ENCODE measurements around the gene ATP1A2. TPM values are rescaled to one million over a fixed set of nuclear protein-coding genes. Genes with fewer than 3 reads are reported as not detected.

The ATP1A2 gene
- total and polyA plus RNA-seq, 10 of the 15 experiments (the other 5 are each of a cell fraction or from before 2014, with no cell fraction given): 0.15 TPM; not detected in 9

GRCh38 chr1:160131803-160132565 is 16.4 kb downstream of the ATP1A2 start (continued):
- TF ChIP-seq KAT2A (conservative IDR thresholded peaks at IDR 0.05; ENCODE audit: control insufficient read depth, low read depth, low read length) (no peak), ZNF384 (IDR thresholded peaks at IDR 0.05; ENCODE audit: borderline replicate concordance, low read depth, low read length) (no peak), RFX5 (IDR thresholded peaks at IDR 0.05; ENCODE audit: low read depth, low read length) (no peak), RCOR1 (conservative IDR thresholded peaks at IDR 0.05; ENCODE audit: low read depth, low read length) (no peak), FOXK2 (IDR thresholded peaks at IDR 0.05) (no peak)

GRCh38 chr1:160133990-160134770 is 18.6 kb downstream of the ATP1A2 start:
- no peak for DNase-seq (ENCODE audit: low read depth, low spot score)
- no peak for ATAC-seq
- ChIA-PET SMC1A (ENCODE audit: uncharacterized antibody, unreplicated experiment) (no interaction called here), POLR2A (no interaction called here), CTCF (no interaction called here), RAD21 (ENCODE audit: unreplicated experiment) (no interaction called here)
- no peaks in the 10 kb centered on the region for H3K79me2 ChIP-seq (ENCODE audit: control insufficient read depth, insufficient read depth, low read length)
- TF ChIP-seq SRF (IDR thresholded peaks at IDR 0.05; ENCODE audit: low read depth in 2 of 2, low read length in 2 of 2) (no peak), ZNF687 (IDR thresholded peaks at IDR 0.05) (no peak), NR2F1 (conservative IDR thresholded peaks at IDR 0.05) (no peak), HCFC1 (IDR thresholded peaks at IDR 0.05; ENCODE audit: low read length) (no peak), BCLAF1 (IDR thresholded peaks at IDR 0.05) (no peak), EGR1 (IDR thresholded peaks at IDR 0.05; ENCODE audit: borderline replicate concordance in 1 of 2, low read depth in 2 of 2, low read length in 2 of 2) (no peak)
- no peak for FAIRE-seq
- H4K20me1 ChIP-seq (ENCODE audit: control insufficient read depth, insufficient read depth): no peaks in the 10 kb centered on the region
- no peaks in the 10 kb centered on the region for H3K36me3 ChIP-seq (ENCODE audit: control insufficient read depth in 2 of 2, insufficient read depth in 2 of 2, low read length in 1 of 2)
- no peak overlapping the region for H3K4me2 ChIP-seq (ENCODE audit: control insufficient read depth, insufficient read depth)
- intact Hi-C loops (cut with micrococcal nuclease; ENCODE audit: unreplicated experiment): no loop called here
- in situ Hi-C loops (cut with MboI): no loop called here
- H3K27ac ChIP-seq (ENCODE audit: control insufficient read depth, insufficient read depth): no peak overlapping the region
- WGBS (ENCODE audit: insufficient coverage, insufficient replicate concordance, low lambda C conversion rate, missing lambda C conversion rate): 30% methylated on average over 9 of the region's 9 CpGs
- no TSS peak for BruUV-seq (replicated peaks)
- H3K27me3 ChIP-seq (replicated peaks in 1 of 2; ENCODE audit: control insufficient read depth in 2 of 2, insufficient read depth in 2 of 2, low read length in 1 of 2): peaks cover 2 to 3% of the 10 kb centered on the region in 2 experiments; a peak in 2 of 4 replicates
- H3K9ac ChIP-seq (ENCODE audit: control insufficient read depth, insufficient read depth, low read length): no peak overlapping the region
- H3K4me3 ChIP-seq: no peak overlapping the region
- no peaks in the 10 kb centered on the region for H3K9me3 ChIP-seq (replicated peaks; ENCODE audit: control insufficient read depth, insufficient read depth, low read length)
- H3K4me1 ChIP-seq (ENCODE audit: control insufficient read depth, insufficient read depth, low read length): no peaks in the 10 kb centered on the region
- H2AFZ ChIP-seq (ENCODE audit: control insufficient read depth, low read depth, low read length): no peak overlapping the region
